ENCODE data around the gene IFT43. TPM values are rescaled to one million over a fixed set of nuclear protein-coding genes. Genes with fewer than 3 reads are reported as not detected.
A peak's percentile ranks its signal among the peaks of the same experiment; 100 is the strongest.

IFT43 gene
- total RNA-seq, 1 experiment from 2014 or later = 18.6 TPM

DNA sequence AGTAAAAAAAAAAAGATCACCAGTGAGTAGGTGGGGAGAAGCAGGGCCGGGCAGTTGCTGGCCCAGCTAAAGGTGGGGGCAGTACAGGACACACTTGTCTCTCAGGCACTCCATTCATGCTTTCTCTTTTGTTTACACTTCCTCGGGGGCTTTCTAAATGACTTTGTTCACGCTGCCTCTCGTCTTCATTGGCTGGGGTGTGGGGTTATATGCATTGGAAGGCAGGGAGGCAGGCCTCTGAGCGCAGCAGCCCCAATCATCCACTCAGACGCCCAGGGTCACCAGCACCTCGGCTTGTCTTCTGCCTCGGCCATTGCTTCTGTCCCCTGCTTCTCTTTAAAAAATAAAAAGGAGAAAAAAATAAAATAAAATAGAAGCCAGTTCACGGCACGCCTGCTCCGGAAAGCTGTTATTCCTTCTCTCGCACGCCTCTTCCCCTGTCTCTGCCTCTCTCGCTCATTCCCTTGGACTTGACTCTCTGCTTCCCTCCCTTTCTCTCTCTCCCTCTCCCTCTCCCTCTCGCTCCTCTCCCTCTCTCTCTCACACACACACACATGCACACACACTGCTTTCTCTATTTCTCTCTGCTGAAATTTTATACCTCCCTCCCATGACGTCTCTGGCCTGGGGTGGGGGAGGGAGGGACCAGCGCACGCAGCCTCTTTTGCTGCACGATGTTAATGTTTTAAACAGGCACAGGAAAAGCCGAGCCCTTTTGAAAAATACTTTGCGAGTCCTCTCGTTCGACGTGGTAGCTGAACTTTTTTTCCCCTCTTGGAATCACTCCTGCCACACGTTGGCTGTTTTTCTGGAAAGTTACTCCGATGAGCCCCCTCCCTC, 3.9 kb upstream of the IFT43 start, which contains the start of gene TGFB3:
TGFB3 (minus strand) TSS at position 570 of the 840 bp plus-strand sequence. CDS start 1,102 bp downstream, outside the sequence.
- H2BK12ac ChIP-seq (ENCODE audit: insufficient read length, low read depth, low read length) = no peak within 1 kb of the TSS
- no peak within 1 kb of the TSS for H2AK5ac ChIP-seq (ENCODE audit: insufficient read length, low read length)
- no peak within 1 kb of the TSS for H2BK20ac ChIP-seq (ENCODE audit: low read depth, low read length, poor library complexity, severe bottlenecking)
- H3K27me3 Mint-ChIP-seq (ENCODE audit: low read depth) = peaks cover 59% of the 10 kb centered on the region
- H2AFZ ChIP-seq (ENCODE audit: low read length) = no peak within 1 kb of the TSS
- H3K79me1 ChIP-seq (ENCODE audit: insufficient read depth, low read depth, low read length, poor library complexity, severe bottlenecking) = no peaks in the 10 kb centered on the region
- H3K9me3 Mint-ChIP-seq = no peaks in the 10 kb centered on the region; a peak in 1 of 5 replicates
- H3K23me2 ChIP-seq (ENCODE audit: insufficient read length, low read depth, low read length, poor library complexity, severe bottlenecking) = peaks cover 12% of the 10 kb centered on the region
- no peak within 1 kb of the TSS for H4K8ac ChIP-seq (replicated peaks; ENCODE audit: insufficient read length, low read depth, low read length)
- TF ChIP-seq, protein P1, sequence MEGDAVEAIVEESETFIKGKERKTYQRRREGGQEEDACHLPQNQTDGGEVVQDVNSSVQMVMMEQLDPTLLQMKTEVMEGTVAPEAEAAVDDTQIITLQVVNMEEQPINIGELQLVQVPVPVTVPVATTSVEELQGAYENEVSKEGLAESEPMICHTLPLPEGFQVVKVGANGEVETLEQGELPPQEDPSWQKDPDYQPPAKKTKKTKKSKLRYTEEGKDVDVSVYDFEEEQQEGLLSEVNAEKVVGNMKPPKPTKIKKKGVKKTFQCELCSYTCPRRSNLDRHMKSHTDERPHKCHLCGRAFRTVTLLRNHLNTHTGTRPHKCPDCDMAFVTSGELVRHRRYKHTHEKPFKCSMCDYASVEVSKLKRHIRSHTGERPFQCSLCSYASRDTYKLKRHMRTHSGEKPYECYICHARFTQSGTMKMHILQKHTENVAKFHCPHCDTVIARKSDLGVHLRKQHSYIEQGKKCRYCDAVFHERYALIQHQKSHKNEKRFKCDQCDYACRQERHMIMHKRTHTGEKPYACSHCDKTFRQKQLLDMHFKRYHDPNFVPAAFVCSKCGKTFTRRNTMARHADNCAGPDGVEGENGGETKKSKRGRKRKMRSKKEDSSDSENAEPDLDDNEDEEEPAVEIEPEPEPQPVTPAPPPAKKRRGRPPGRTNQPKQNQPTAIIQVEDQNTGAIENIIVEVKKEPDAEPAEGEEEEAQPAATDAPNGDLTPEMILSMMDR (conservative IDR thresholded peaks at IDR 0.05) = no peak
- H3K79me2 ChIP-seq (ENCODE audit: insufficient read depth, low read length) = no peaks in the 10 kb centered on the region
- no peak within 1 kb of the TSS for H3K9ac ChIP-seq (ENCODE audit: extremely low read depth, insufficient read length, low read length)
- H3T11ph ChIP-seq (ENCODE audit: low read length) = no peak within 1 kb of the TSS
- peak within 1 kb of the TSS; percentile 70 to 89 for H3K4me3 Mint-ChIP-seq
- no peaks in the 10 kb centered on the region for H4K20me1 ChIP-seq (ENCODE audit: control insufficient read depth, insufficient read depth, insufficient read length)
- no peak within 1 kb of the TSS for H3K23ac ChIP-seq (ENCODE audit: insufficient read length, low read depth, low read length)
- H3K27ac ChIP-seq (ENCODE audit: insufficient read length, low read depth, low read length) = no peak within 1 kb of the TSS
- DNase-seq = peak; percentile 58
- no peaks in the 10 kb centered on the region for H3K9me3 ChIP-seq (ENCODE audit: control insufficient read depth, low read depth, low read length)
- H3K36me3 Mint-ChIP-seq (ENCODE audit: insufficient read depth in 1 of 3, low read depth in 3 of 3) = no peaks in the 10 kb centered on the region; a peak in 1 of 7 replicates
- no peak within 1 kb of the TSS for H3K18ac ChIP-seq (ENCODE audit: insufficient read length, low read depth, low read length)
- no peak within 1 kb of the TSS for H2BK15ac ChIP-seq (ENCODE audit: low read depth, low read length)
- H3K27ac Mint-ChIP-seq = no peak within 1 kb of the TSS; a peak in 2 of 7 replicates
- H3K4me1 ChIP-seq (ENCODE audit: insufficient read depth, low read length) = peaks cover 6% of the 10 kb centered on the region; the same call in 1 of the 2 replicates
- H3K14ac ChIP-seq (ENCODE audit: insufficient read depth, low read length) = peak within 1 kb of the TSS; percentile 31; the same call in 1 of the 2 replicates
- peaks cover 39 to 45% of the 10 kb centered on the region in 2 experiments for H3K4me1 Mint-ChIP-seq
- no peak within 1 kb of the TSS for H2BK120ac ChIP-seq (ENCODE audit: low read depth, low read length, poor library complexity, severe bottlenecking)
- no peak within 1 kb of the TSS for H4K91ac ChIP-seq (ENCODE audit: insufficient read length, low read depth, low read length)
- peaks cover 2% of the 10 kb centered on the region; the same call in 1 of the 2 replicates for H3K27me3 ChIP-seq (ENCODE audit: insufficient read depth, low read length)
- no CpG with 5 or more reads among the region's 26 CpGs for WGBS (ENCODE audit: extremely low coverage, insufficient read length, low lambda C conversion rate)
- no peak within 1 kb of the TSS for H3K56ac ChIP-seq (ENCODE audit: insufficient read length, low read depth, low read length)
- H2BK5ac ChIP-seq (ENCODE audit: insufficient read length, low read length) = no peak within 1 kb of the TSS
- no peak within 1 kb of the TSS for H3K4ac ChIP-seq (ENCODE audit: low read depth, low read length)
- peak within 1 kb of the TSS; percentile 91 for H3K4me2 ChIP-seq (ENCODE audit: insufficient read depth, insufficient read length, low read length)
- H4K5ac ChIP-seq (ENCODE audit: insufficient read length, low read depth, low read length) = no peak within 1 kb of the TSS
